Activated CD8-positive, alpha-beta memory T cell treated with anti-CD3 and anti-CD28 coated beads for 1 hour (primary cell): ENCODE measurements around the gene PSG1.
"Not testable (repeated sequence)": the region's sequence is repeated elsewhere in the genome, so short reads cannot be mapped to it uniquely, and the experiment has no call there.

Experiments used
- DNase-seq, 2 donors: peaks; one replicate each; pipeline ENCODE4 v3.0.0-alpha.2; 2020; ENCODE audit warnings: low read depth in 1 of 2; ENCODE audit errors: extremely low read depth in 1 of 2

Gene PSG1

GRCh38 chr19:42882010-42882409 lies 2.5 kb upstream of the PSG1 start:
- DNase-seq, result not testable (repeated sequence)

- not testable (repeated sequence) for DNase-seq
Measured at GRCh38 chr19:42881279-42881678, 1.8 kb upstream of the PSG1 start.

- not testable (repeated sequence) for DNase-seq
Measured at GRCh38 chr19:42880621-42881020, 1.1 kb upstream of the PSG1 start.

GRCh38 chr19:42876596-42876995 lies 2.9 kb downstream of the PSG1 start:
- DNase-seq, result not testable (repeated sequence)

- not testable (repeated sequence) for DNase-seq
Measured at GRCh38 chr19:42875881-42876280, 3.6 kb downstream of the PSG1 start.

- DNase-seq, result not testable (repeated sequence)
Measured at GRCh38 chr19:42874901-42875813, 4.4 kb downstream of the PSG1 start.

- not testable (repeated sequence) for DNase-seq
Measured at GRCh38 chr19:42874136-42874535, 5.4 kb downstream of the PSG1 start.

- DNase-seq, result no peak
Measured at GRCh38 chr19:42872608-42873007, 6.9 kb downstream of the PSG1 start.

GRCh38 chr19:42857544-42857867 lies 22.0 kb downstream of the PSG1 start:
- no peak for DNase-seq

GRCh38 chr19:42856866-42857543 lies 22.5 kb downstream of the PSG1 start:
- not testable (repeated sequence) for DNase-seq

- not testable (repeated sequence) for DNase-seq
Measured at GRCh38 chr19:42854745-42855144, 24.8 kb downstream of the PSG1 start.

- DNase-seq, result not testable (repeated sequence)
Measured at GRCh38 chr19:42853231-42853630, 26.3 kb downstream of the PSG1 start.

GRCh38 chr19:42852821-42853220 lies 26.7 kb downstream of the PSG1 start:
- not testable (repeated sequence) for DNase-seq

GRCh38 chr19:42851718-42852280 lies 27.7 kb downstream of the PSG1 start:
- DNase-seq, result not testable (repeated sequence)

- no peak for DNase-seq
Measured at GRCh38 chr19:42850981-42851717, 28.4 kb downstream of the PSG1 start.

GRCh38 chr19:42846597-42846996 lies 32.9 kb downstream of the PSG1 start:
- no peak for DNase-seq

GRCh38 chr19:42843631-42844030 lies 35.9 kb downstream of the PSG1 start:
- DNase-seq, result not testable (repeated sequence)

GRCh38 chr19:42832746-42833442 lies 46.6 kb downstream of the PSG1 start:
- DNase-seq, result not testable (repeated sequence)

GRCh38 chr19:42832023-42832680 lies 47.4 kb downstream of the PSG1 start:
- not testable (repeated sequence) for DNase-seq
